NCI-H526 (cell line): ENCODE measurements around the gene ZBTB46.

ENCODE experiments used
- DNase-seq, 2 experiments: peaks; one replicate each; lab custom pipeline; 2025; lab: John Stamatoyannopoulos, UW

ZBTB46 gene

GRCh38 chr20:63695424-63696305 lies 135.4 kb downstream of the ZBTB46 start:
- DNase-seq: no peak

GRCh38 chr20:63694584-63695423 lies 136.3 kb downstream of the ZBTB46 start:
- no peak for DNase-seq

- DNase-seq: no peak
Measured at GRCh38 chr20:63693733-63694583, 137.1 kb downstream of the ZBTB46 start.
